Astrocyte of the spinal cord (primary cell): ENCODE measurements around the gene TNRC6B.

Source experiments
- DNase-seq: peaks from one replicate; pipeline ENCODE4 v3.0.0; 2011; ENCODE audit warnings: low read depth, low spot score
- H3K4me3 ChIP-seq: 2 replicates; pipeline ENCODE4 v1.5.1; 2011; ENCODE audit warnings: low read depth, mild to moderate bottlenecking, low read length, moderate library complexity
- CTCF ChIP-seq: IDR thresholded peaks from 2 replicates; pipeline ENCODE4 v1.5.1; 2012; ENCODE audit warnings: low read depth, mild to moderate bottlenecking, low read length, inconsistent platforms
- in situ Hi-C: cut with HindIII; loops from 2 replicates; pipeline ENCODE4 v1.10.0; 2017; ENCODE audit warnings: low sequenced_read_pairs

The TNRC6B gene

GRCh38 chr22:40176921-40177737 lies 596 bp upstream of the TNRC6B start:
- DNase-seq, result peak; percentile 69
- TF ChIP-seq CTCF, result no peak
- H3K4me3 ChIP-seq, result peak overlapping the region; percentile 92
- in situ Hi-C loops, result no loop called here

- TF ChIP-seq CTCF, result no peak
- in situ Hi-C loops, result no loop called here
- DNase-seq, result peak; percentile 57
- H3K4me3 ChIP-seq, result peak overlapping the region; percentile 92
These were observed 988 bp downstream of the TNRC6B start for GRCh38 chr22:40178417-40179409.

GRCh38 chr22:40179526-40179925 lies 1.8 kb downstream of the TNRC6B start:
- peak overlapping the region; percentile 92 for H3K4me3 ChIP-seq
- no peak for DNase-seq
- no peak for TF ChIP-seq CTCF
- in situ Hi-C loops, result no loop called here

DNA sequence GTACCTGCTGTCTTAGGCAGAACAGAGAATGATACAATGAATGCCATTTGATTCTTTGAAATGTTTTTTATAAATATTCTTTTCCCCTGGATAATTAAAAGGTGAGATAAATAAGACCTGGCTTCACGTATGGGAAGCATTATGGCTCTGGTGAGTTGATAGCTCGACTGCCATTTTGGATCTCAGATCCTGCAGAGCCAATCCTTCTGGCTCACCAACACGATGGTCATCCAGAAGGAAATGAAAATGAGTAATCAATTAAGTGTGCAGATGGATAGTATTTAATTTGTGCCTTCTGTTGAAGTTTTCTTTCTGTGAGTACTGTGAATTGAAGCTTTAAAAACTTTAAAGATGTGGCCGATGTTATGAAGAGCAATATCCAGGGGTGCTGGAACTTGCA lies 2.7 kb downstream of the TNRC6B start:
- TF ChIP-seq CTCF, result no peak
- in situ Hi-C loops, result no loop called here
- peak overlapping the region; percentile 92 for H3K4me3 ChIP-seq
- DNase-seq, result no peak

DNA sequence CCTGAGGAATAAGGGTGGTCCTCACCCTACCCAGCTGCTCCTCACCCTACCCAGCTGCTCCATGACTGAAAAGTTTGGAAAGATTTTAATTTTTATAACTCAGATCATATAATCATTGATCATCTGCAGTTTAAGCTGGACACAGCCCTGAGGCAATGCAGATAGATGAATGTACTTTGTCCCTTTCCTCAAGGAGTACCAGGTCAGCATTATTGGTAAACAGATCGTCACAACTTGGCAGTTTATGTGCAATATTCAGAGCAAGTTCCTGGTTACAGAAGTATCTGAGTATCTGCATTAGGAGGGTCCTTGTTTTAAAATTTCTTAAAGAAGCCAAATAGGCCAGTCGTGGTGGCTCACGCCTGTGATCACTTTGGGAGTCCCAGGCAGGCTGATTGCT lies 3.6 kb downstream of the TNRC6B start:
- no peak for DNase-seq
- no peak overlapping the region for H3K4me3 ChIP-seq
- TF ChIP-seq CTCF, result no peak
- in situ Hi-C loops, result no loop called here

GRCh38 chr22:40182231-40182835 lies 4.6 kb downstream of the TNRC6B start:
- no peak for DNase-seq
- H3K4me3 ChIP-seq, result no peak overlapping the region
- in situ Hi-C loops, result no loop called here
- TF ChIP-seq CTCF, result no peak
